SK-N-SH (cell line): ENCODE measurements around the gene RNF167.

Source experiments
- JUND ChIP-seq: IDR thresholded peaks from 2 replicates; pipeline ENCODE4 v1.4.0; 2012
- TF ChIP-seq, protein P1 (sequence below): fragments of 200-600 bp; sonication (generic); IDR thresholded peaks from 2 replicates; pipeline ENCODE4 v1.6.1; 2017; ENCODE audit warnings: antibody characterized with exemption, mild to moderate bottlenecking, moderate library complexity

DNA sequence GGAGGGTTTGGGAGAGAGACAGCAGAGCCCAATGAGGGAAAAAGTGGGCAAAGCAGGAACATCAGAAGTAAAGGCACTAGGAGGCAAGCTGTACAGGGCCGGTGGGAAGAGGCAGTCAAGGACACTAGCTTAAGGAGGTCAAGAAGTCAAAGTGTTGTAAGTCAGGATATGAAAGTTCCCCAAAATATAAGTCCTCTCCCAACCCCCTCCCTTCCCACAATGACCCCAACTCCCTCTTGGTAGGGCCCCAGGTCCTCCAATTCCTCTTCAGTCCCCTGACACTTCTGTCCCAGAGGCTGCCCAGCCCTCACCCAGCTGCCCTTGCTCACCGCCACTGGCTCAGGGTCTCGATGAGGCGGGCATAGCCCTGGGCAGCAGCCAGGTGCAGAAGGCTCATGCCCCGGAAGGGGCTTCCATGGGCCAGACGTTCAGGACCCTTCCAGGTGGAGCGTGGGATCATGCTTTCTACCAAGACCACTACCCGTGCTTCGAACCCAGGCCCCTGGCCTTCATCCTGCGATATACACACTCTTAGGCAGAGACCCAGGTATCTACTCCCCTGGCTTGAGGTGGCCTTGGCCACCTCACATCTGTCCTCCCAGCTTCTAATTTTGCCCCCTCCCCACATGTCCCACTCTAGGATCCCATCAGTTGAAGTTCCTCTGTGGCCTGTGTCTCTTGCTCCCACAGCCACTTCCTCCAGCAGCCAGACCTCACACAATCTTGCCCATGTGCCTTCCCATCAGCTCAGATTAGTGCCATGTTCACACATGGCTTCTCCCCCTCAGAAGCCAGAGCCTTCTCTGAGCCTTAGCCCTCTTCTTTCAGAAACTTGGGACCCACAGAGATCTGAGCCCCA lies 33.4 kb downstream of the RNF167 start:
- TF ChIP-seq, protein P1, sequence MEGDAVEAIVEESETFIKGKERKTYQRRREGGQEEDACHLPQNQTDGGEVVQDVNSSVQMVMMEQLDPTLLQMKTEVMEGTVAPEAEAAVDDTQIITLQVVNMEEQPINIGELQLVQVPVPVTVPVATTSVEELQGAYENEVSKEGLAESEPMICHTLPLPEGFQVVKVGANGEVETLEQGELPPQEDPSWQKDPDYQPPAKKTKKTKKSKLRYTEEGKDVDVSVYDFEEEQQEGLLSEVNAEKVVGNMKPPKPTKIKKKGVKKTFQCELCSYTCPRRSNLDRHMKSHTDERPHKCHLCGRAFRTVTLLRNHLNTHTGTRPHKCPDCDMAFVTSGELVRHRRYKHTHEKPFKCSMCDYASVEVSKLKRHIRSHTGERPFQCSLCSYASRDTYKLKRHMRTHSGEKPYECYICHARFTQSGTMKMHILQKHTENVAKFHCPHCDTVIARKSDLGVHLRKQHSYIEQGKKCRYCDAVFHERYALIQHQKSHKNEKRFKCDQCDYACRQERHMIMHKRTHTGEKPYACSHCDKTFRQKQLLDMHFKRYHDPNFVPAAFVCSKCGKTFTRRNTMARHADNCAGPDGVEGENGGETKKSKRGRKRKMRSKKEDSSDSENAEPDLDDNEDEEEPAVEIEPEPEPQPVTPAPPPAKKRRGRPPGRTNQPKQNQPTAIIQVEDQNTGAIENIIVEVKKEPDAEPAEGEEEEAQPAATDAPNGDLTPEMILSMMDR = no peak
- no peak for TF ChIP-seq JUND
